Esophagus squamous epithelium (tissue), 5 donors: ENCODE data around the gene TMEM164. TPM values are rescaled to one million over a fixed set of nuclear protein-coding genes. Genes with fewer than 3 reads are reported as not detected.
A peak's percentile ranks its signal among the peaks of the same experiment; 100 is the strongest.

Experiments
- DNase-seq: peaks from one replicate; lab custom pipeline; 2025; lab: John Stamatoyannopoulos, UW
- H3K27ac ChIP-seq, 4 donors: fragments of 200-600 bp; sonication (generic); one replicate each; pipeline ENCODE4 v1.5.1; 2016 to 2019; ENCODE audit warnings: mild to moderate bottlenecking in 1 of 4
- H3K27me3 ChIP-seq, 4 donors: fragments of 200-600 bp; sonication (generic); 1 replicate in 3 of 4; 2 replicates in 1 of 4; pipeline versions ENCODE4 v1.5.1 to v1.6.0; 2017 to 2021; ENCODE audit warnings: antibody characterized with exemption in 1 of 4
- H3K36me3 ChIP-seq, 3 donors: fragments of 200-600 bp; sonication (generic); one replicate each; pipeline ENCODE4 v1.5.1; 2016 to 2019
- H3K4me1 ChIP-seq, 3 donors: fragments of 200-600 bp; sonication (generic); one replicate each; pipeline ENCODE4 v1.5.1; 2017 to 2019
- H3K4me3 ChIP-seq, 4 donors: fragments of 200-600 bp; sonication (generic); 1 replicate in 3 of 4; 2 replicates in 1 of 4; pipeline ENCODE4 v1.5.1; 2016 to 2019; ENCODE audit warnings: mild to moderate bottlenecking in 2 of 4, moderate library complexity in 1 of 4
- H3K9me3 ChIP-seq, 3 donors: fragments of 200-600 bp; sonication (generic); one replicate each; pipeline ENCODE4 v1.5.1; 2016 to 2019
- POLR2A ChIP-seq, 4 donors: fragments of 450-650 bp; IDR thresholded peaks; one replicate each; pipeline ENCODE4 v1.6.1; 2017; ENCODE audit warnings: antibody characterized with exemption in 4 of 4, mild to moderate bottlenecking in 4 of 4, moderate library complexity in 3 of 4
- WGBS, 2 donors: methylation state at CpG; one replicate each; pipeline ENCODE4 v1.1.5; 2018; 5-methylcytosine and 5-hydroxymethylcytosine counted together
- intact Hi-C: fragments of 100-400 bp; cut with DNase I; formaldehyde crosslinking; loops from one replicate; pipeline ENCODE4 v1.15.0; 2022
- total RNA-seq, 4 donors: library from RNA; depleted of rRNA; stranded (reverse); fragments of >200 nt; gene quantifications; one replicate each; pipeline ENCODE4 v1.1.0, GENCODE V29; 2016
- TF ChIP-seq, protein P1 (sequence below), 6 experiments: fragments of 450-650 bp in 4 of 6; fragments of 200-600 bp in 2 of 6; sonication (generic) in 2 of 6; IDR thresholded peaks; one replicate each; pipeline ENCODE4 v1.5.1; 2016 to 2019; ENCODE audit warnings: antibody characterized with exemption in 6 of 6, mild to moderate bottlenecking in 4 of 6, moderate library complexity in 4 of 6
- donor health status: DM: yes; HTN: yes; CAD: no.

The TMEM164 gene
- total RNA-seq, 4 donors from 2014 or later: 18.5 to 27.3 (median 23.6) TPM

DNA sequence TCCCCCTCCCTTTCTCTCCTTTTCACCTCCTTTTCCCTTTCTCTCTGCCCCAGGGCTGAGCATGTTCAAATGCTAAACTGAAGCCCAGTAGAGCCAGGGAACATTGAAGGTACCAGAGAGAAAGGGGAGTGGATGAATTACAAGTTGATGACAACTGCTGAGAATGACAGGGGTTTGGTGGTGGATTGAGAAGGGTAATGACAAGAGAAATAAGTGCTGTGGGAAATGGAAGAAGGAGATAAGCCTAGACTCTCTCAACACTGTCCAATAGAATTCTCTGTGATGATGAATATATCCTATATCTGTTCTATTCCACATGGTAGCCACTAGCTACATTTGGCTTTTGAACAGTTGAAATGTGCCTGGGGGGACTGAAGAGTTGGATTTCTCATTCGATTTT, 154.5 kb downstream of the TMEM164 start:
- 75 to 83% methylated on average over 1 of the region's 1 CpG for WGBS, 2 donors
- TF ChIP-seq POLR2A (IDR thresholded peaks at IDR 0.05): no peak
- TF ChIP-seq, protein P1, sequence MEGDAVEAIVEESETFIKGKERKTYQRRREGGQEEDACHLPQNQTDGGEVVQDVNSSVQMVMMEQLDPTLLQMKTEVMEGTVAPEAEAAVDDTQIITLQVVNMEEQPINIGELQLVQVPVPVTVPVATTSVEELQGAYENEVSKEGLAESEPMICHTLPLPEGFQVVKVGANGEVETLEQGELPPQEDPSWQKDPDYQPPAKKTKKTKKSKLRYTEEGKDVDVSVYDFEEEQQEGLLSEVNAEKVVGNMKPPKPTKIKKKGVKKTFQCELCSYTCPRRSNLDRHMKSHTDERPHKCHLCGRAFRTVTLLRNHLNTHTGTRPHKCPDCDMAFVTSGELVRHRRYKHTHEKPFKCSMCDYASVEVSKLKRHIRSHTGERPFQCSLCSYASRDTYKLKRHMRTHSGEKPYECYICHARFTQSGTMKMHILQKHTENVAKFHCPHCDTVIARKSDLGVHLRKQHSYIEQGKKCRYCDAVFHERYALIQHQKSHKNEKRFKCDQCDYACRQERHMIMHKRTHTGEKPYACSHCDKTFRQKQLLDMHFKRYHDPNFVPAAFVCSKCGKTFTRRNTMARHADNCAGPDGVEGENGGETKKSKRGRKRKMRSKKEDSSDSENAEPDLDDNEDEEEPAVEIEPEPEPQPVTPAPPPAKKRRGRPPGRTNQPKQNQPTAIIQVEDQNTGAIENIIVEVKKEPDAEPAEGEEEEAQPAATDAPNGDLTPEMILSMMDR (IDR thresholded peaks at IDR 0.05): no peak
- DNase-seq: no peak
- Histone ChIP-seq H3K4me3 (no peak overlapping the region), H3K9me3 (no peaks in the 10 kb centered on the region), H3K4me1 (peaks cover 0 to 20% (median 0%) of the 10 kb centered on the region in 3 donors), H3K36me3 (no peaks in the 10 kb centered on the region), H3K27me3 (no peaks in the 10 kb centered on the region), H3K27ac (no peak overlapping the region)
- intact Hi-C loops: loop anchor here (5.0 kb wide), 1 partner anchor 250 kb away; no protein-coding TSS in a partner anchor

DNA sequence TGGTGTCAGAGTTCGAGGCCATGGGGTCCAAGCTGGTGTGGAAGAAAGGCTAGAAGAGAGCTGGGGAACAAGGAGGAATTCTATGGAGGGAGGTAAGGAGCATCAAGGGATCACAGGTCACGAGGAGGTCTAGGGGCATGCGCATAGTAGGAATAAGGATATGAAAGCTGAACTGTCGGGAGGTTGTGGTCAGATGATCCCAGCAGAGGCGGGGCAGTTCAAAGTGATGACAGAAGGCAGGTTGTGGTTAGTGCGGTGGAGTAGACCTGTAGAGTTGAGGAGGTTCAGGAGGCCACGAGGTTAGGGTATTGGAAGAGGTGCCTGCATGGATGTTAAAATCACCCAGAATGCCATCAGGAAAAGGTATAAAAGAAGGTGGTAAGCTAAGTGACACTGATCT, 156.3 kb downstream of the TMEM164 start:
- no peaks in the 10 kb centered on the region for H3K36me3 ChIP-seq
- TF ChIP-seq, protein P1 (IDR thresholded peaks at IDR 0.05): no peak
- H3K4me1 ChIP-seq: peaks cover 0 to 31% (median 0%) of the 10 kb centered on the region in 3 donors
- no peaks in the 10 kb centered on the region for H3K27me3 ChIP-seq
- no peaks in the 10 kb centered on the region for H3K9me3 ChIP-seq
- DNase-seq: no peak
- 74 to 80% methylated on average over 7 of the region's 7 CpGs for WGBS, 2 donors
- intact Hi-C loops: loop anchor here (5.0 kb wide), 1 partner anchor 248 kb away; no protein-coding TSS in a partner anchor
- no peak overlapping the region for H3K4me3 ChIP-seq
- no peak overlapping the region for H3K27ac ChIP-seq

DNA sequence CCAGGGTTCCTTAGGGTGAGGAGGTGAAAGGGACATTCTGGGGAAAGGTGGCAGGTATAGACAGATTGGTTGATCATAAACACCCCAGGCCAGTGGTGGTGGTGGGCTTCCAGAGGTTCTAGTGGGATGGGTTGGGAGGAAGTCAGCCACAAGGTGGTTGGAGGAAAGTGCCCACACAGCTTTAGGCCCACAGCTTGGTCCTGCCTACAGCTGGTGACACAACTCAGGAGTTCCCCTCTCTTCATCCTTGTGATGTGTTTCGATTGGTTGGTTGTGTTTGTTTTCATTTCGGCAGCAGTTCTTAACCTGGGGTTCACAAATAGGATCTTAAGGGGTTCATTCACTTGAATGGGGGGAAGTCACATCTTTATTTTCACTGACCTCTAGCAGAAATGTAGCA, 157.0 kb downstream of the TMEM164 start:
- intact Hi-C loops: loop anchor here (5.0 kb wide), 1 partner anchor 247 kb away; no protein-coding TSS in a partner anchor
- no peak for DNase-seq
- no peak for TF ChIP-seq POLR2A (IDR thresholded peaks at IDR 0.05)
- TF ChIP-seq, protein P1 (IDR thresholded peaks at IDR 0.05): no peak
- no peaks in the 10 kb centered on the region for H3K9me3 ChIP-seq
- 53 to 70% methylated on average over 2 of the region's 2 CpGs for WGBS, 2 donors
- H3K4me3 ChIP-seq: no peak overlapping the region
- no peaks in the 10 kb centered on the region for H3K36me3 ChIP-seq
- no peak overlapping the region for H3K27ac ChIP-seq
- H3K27me3 ChIP-seq: no peaks in the 10 kb centered on the region
- H3K4me1 ChIP-seq: peaks cover 0 to 31% (median 0%) of the 10 kb centered on the region in 3 donors

DNA sequence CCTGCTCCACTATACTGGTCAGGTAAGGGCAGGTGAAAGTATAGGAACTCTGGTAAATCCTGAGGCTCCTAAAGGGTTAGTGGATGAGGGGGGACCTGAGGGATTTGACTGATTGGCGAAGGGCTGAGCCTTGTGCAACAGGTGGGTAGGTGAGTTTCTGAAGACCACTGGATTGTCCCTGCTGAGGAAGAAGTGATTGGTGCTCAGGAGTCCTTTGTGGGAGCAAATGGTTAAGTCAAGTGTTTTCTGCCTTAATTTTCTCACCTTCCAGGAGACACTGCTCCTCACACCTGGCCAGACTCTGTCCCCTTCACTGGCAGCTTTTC, 158.4 kb downstream of the TMEM164 start:
- H3K9me3 ChIP-seq: no peaks in the 10 kb centered on the region
- no peak for TF ChIP-seq POLR2A (IDR thresholded peaks at IDR 0.05)
- TF ChIP-seq, protein P1 (IDR thresholded peaks at IDR 0.05): no peak
- H3K27me3 ChIP-seq: no peaks in the 10 kb centered on the region
- WGBS, 2 donors: 50% methylated on average over 1 of the region's 1 CpG; no CpG with 5 or more reads in 1 of the 2 donors
- intact Hi-C loops: no loop called here
- peaks cover 0 to 31% (median 0%) of the 10 kb centered on the region in 3 donors for H3K4me1 ChIP-seq
- no peak overlapping the region for H3K4me3 ChIP-seq
- no peaks in the 10 kb centered on the region for H3K36me3 ChIP-seq
- no peak for DNase-seq
- peak overlapping the region in 1 of 4 donors; percentile 29 for H3K27ac ChIP-seq

DNA sequence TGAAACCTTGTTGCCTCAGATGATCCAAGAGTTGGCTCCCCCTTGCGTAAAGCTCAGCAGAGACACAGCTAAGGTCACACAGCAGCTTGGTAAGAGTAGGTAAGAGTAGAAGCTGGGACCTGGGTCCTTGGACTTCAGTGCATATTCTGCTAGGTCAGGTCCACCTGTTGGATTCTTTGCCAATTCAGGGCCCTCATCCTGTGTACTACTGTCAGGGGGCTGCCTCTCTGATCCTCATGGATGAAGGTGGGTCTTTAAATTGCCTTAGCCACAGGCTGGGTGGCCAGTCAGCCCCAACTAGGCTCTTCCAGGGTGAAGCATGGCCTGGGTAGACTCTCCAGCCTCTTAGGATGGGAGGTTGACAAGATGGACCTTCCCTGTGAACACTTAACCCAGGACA, 159.2 kb downstream of the TMEM164 start:
- intact Hi-C loops: no loop called here
- no CpG with 5 or more reads among the region's 1 CpG for WGBS, 2 donors

More for the DNA sequence above, 159.2 kb downstream of the TMEM164 start:
- Histone ChIP-seq H3K27me3 (no peaks in the 10 kb centered on the region), H3K36me3 (no peaks in the 10 kb centered on the region), H3K4me1 (peaks cover 0 to 31% (median 0%) of the 10 kb centered on the region in 3 donors), H3K4me3 (no peak overlapping the region), H3K9me3 (no peaks in the 10 kb centered on the region), H3K27ac (no peak overlapping the region)
- TF ChIP-seq, protein P1 (IDR thresholded peaks at IDR 0.05): no peak
- no peak for TF ChIP-seq POLR2A (IDR thresholded peaks at IDR 0.05)
- no peak for DNase-seq
